Cardiac muscle cell (in vitro differentiated cells and primary cell): ENCODE results near the gene RAB40C. TPM values are rescaled to one million over a fixed set of nuclear protein-coding genes. Genes with fewer than 3 reads are reported as not detected.

ENCODE experiments used
- DNase-seq, 2 donors: peaks; one replicate each; pipeline versions ENCODE4 v3.0.0 to v3.0.0-alpha.2; 2010 to 2017; ENCODE audit warnings: low read depth in 1 of 2, low spot score in 1 of 2
- H3K27ac ChIP-seq: fragments of 200-600 bp; sonication (generic); 2 replicates; pipeline ENCODE4 v1.5.1; 2016
- H3K27me3 ChIP-seq: fragments of 200-600 bp; sonication (generic); 2 replicates; pipeline ENCODE4 v1.6.0; 2016; ENCODE audit warnings: control low read depth
- H3K36me3 ChIP-seq: fragments of 200-600 bp; sonication (generic); 2 replicates; pipeline ENCODE4 v1.5.1; 2016; ENCODE audit warnings: control low read depth
- H3K4me1 ChIP-seq: fragments of 200-600 bp; sonication (generic); 2 replicates; pipeline ENCODE4 v1.8.1; 2017; ENCODE audit warnings: low read depth, mild to moderate bottlenecking, mixed run types
- H3K4me3 ChIP-seq: fragments of 200-600 bp; sonication (generic); 2 replicates; pipeline ENCODE4 v1.5.1; 2016; ENCODE audit warnings: mild to moderate bottlenecking
- H3K9me3 ChIP-seq: fragments of 200-600 bp; sonication (generic); 2 replicates; pipeline ENCODE4 v1.5.1; 2017; ENCODE audit warnings: low read depth, mild to moderate bottlenecking, control low read depth
- polyA plus RNA-seq: library from polyadenylated mRNA; unstranded; fragments of >200 nt; fragmentation: Nextera tagmentation; extraction: Ambion mirVana; gene quantifications from 2 replicates; pipeline ENCODE4 v1.2.1, GENCODE V29; 2016
- total RNA-seq: library from RNA; depleted of rRNA; stranded (reverse); fragments of >200 nt; gene quantifications from 2 replicates; pipeline ENCODE4 v1.2.3, GENCODE V29; 2016
- TF ChIP-seq, protein P1 (sequence below): IDR thresholded peaks from 2 replicates; pipeline ENCODE4 v1.5.1; 2012; ENCODE audit warnings: low read depth, mild to moderate bottlenecking, low read length

The RAB40C gene
- total and polyA plus RNA-seq, 2 experiments from 2014 or later = 30.8 to 45.9 TPM

- Histone ChIP-seq H3K27me3 (peaks cover 6% of the 10 kb centered on the region), H3K27ac (peak within 1 kb of the TSS; percentile 60), H3K4me3 (no peak within 1 kb of the TSS), H3K4me1 (peaks cover 32% of the 10 kb centered on the region), H3K36me3 (no peaks in the 10 kb centered on the region), H3K9me3 (no peaks in the 10 kb centered on the region)
- TF ChIP-seq, protein P1, sequence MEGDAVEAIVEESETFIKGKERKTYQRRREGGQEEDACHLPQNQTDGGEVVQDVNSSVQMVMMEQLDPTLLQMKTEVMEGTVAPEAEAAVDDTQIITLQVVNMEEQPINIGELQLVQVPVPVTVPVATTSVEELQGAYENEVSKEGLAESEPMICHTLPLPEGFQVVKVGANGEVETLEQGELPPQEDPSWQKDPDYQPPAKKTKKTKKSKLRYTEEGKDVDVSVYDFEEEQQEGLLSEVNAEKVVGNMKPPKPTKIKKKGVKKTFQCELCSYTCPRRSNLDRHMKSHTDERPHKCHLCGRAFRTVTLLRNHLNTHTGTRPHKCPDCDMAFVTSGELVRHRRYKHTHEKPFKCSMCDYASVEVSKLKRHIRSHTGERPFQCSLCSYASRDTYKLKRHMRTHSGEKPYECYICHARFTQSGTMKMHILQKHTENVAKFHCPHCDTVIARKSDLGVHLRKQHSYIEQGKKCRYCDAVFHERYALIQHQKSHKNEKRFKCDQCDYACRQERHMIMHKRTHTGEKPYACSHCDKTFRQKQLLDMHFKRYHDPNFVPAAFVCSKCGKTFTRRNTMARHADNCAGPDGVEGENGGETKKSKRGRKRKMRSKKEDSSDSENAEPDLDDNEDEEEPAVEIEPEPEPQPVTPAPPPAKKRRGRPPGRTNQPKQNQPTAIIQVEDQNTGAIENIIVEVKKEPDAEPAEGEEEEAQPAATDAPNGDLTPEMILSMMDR = no peak
- DNase-seq = peak; percentile 70 to 86
Observed at GRCh38 chr16:566475-567372, 23.1 kb upstream of the RAB40C start, which contains the start of gene NHLRC4. Gene NHLRC4 (plus strand): TSS chr16:567005. CDS start chr16:568048, 1,043 bp downstream.

GRCh38 chr16:567373-568256, 22.3 kb upstream of the RAB40C start:
- no peaks in the 10 kb centered on the region for H3K36me3 ChIP-seq
- DNase-seq = no peak
- no peaks in the 10 kb centered on the region for H3K27me3 ChIP-seq
- no peak overlapping the region for H3K4me3 ChIP-seq
- TF ChIP-seq, protein P1 = no peak
- H3K4me1 ChIP-seq = peaks cover 32% of the 10 kb centered on the region
- no peaks in the 10 kb centered on the region for H3K9me3 ChIP-seq
- peak overlapping the region; percentile 60 for H3K27ac ChIP-seq

GRCh38 chr16:568401-569258, 21.2 kb upstream of the RAB40C start:
- no peak for DNase-seq
- H3K4me1 ChIP-seq = peaks cover 32% of the 10 kb centered on the region
- no peaks in the 10 kb centered on the region for H3K9me3 ChIP-seq
- H3K4me3 ChIP-seq = no peak overlapping the region
- H3K27me3 ChIP-seq = no peaks in the 10 kb centered on the region
- TF ChIP-seq, protein P1 = no peak
- no peaks in the 10 kb centered on the region for H3K36me3 ChIP-seq
- no peak overlapping the region for H3K27ac ChIP-seq

DNA sequence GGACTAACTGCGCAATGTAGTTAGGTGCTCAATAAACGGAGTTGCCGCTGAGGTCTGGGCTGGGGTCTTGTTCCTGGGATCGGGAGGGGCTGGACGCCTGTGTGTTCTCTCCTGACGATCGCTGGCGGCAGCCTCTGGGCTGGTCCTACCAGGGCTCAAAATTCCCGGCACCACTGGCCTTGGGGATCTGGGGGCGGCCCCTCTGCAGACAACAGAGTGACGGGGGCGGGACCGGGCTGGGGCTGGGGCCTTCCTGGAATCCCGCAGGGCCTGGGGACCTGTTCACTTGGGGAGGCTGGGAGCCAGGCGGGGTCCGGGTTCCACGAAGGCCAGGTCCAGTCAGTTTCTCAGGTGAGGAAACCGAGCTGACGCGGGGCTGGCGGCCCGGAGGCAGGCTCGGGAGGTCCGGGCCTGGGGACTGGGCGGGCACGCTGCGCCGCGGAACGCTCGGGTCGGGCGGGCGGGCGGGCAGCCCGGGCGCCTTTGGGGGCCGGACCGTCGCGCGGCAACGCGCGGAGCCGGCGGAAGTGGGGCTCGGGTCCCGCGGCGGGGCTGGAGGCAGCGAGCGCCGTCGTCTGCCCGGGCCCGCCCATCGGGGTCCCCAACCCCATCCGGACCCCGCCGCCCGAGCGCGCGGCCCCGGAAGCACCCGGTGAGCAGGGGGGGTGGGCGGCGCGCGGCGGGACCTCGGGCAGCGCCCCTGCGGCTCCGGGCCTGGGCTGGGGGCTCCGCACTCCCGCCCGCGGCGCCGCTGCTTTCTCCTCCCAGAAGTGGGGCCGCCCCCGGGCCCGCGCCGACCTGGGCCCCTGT, 20.2 kb upstream of the RAB40C start, which contains the start of gene PIGQ:
Gene PIGQ, plus strand, starts transcription at position 524 of the 810 bp plus-strand sequence. CDS start 4,107 bp downstream, outside the sequence.
- Histone ChIP-seq H3K4me1 (peaks cover 30% of the 10 kb centered on the region), H3K27me3 (no peaks in the 10 kb centered on the region), H3K4me3 (peak within 1 kb of the TSS; percentile 100), H3K36me3 (no peaks in the 10 kb centered on the region), H3K9me3 (no peaks in the 10 kb centered on the region), H3K27ac (peak within 1 kb of the TSS; percentile 88)
- DNase-seq = peak; percentile 69 to 77
- TF ChIP-seq, protein P1 = no peak
